Measurements from ENCODE around the gene GABRD. TPM values are rescaled to one million over a fixed set of nuclear protein-coding genes. Genes with fewer than 3 reads are reported as not detected.
A peak's percentile ranks its signal among the peaks of the same experiment; 100 is the strongest.

GABRD gene
- polyA plus RNA-seq, 1 donor from 2014 or later = not detected

DNA sequence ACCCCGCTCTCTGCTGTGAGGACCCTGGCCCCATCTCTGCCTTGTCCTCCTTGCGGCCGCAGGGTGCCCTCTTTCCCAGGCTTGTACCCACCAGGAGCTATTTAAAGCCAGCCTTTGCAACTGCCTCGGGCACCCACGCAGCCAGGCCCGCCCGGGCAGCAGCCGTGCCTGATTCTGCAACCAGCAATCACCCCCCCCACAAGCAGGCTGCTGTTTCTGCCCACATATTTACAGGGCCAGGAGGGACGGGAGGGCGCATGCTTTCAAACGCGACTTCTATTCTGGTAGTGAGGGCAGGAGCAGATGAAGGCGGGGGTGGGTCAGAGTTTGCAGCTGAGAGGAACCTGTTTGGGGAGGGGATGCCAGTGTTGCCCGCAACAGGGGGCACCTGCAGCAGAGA lies 13.6 kb downstream of the GABRD start:
- Mint-ChIP-seq H3K9me3 (no peaks in the 10 kb centered on the region), H3K4me3 (no peak overlapping the region), H3K4me1 (peaks cover 0 to 4% (median 0%) of the 10 kb centered on the region in 3 donors), H3K36me3 (no peaks in the 10 kb centered on the region), H3K27ac (no peak overlapping the region), H3K27me3 (no peaks in the 10 kb centered on the region)

DNA sequence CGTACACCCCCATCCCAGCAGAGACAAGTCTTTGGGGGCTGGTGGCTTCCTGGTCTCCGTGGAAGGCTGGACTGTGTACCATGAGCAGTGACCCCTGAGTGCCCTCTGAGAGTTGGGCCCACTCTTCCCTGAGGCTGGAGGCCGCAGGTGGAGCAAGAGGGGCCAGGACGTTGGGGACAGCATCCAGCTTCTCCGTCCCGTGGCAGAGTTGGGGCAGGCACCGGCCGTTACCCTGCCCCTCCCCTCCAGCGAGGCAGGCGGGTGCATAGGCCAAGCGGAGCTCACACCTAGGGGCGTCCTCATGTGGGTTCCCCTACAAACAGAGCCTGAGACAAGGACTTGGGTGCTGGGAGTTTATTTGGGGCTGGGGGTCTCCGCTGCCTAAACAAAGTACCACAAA lies 14.0 kb downstream of the GABRD start:
- no peaks in the 10 kb centered on the region for H3K27me3 Mint-ChIP-seq
- H3K4me1 Mint-ChIP-seq = peaks cover 0 to 4% (median 0%) of the 10 kb centered on the region in 3 donors
- no peak overlapping the region for H3K27ac Mint-ChIP-seq
- H3K9me3 Mint-ChIP-seq = no peaks in the 10 kb centered on the region
- H3K4me3 Mint-ChIP-seq = no peak overlapping the region
- H3K36me3 Mint-ChIP-seq = no peaks in the 10 kb centered on the region

DNA sequence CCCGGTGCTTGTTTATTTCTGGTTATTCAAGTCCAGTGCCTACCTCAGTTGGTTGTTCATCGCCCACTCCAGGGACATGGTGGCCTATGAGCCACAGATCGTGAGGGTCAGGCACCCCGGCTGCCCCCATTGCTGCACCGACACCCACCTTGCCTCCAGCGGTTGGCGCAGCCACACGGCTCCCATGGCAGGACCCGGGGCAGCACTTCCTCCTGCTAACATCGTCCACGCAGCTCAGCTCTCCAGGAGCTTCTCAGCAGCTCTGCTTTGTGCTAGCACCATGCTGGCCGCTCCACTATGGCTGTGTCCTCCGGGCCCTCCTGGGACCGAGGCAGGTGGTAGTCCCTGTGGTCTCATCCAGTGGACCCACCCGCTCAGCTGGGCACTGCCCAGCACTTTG lies 17.1 kb downstream of the GABRD start:
- Mint-ChIP-seq H3K27ac (no peak overlapping the region), H3K4me1 (no peaks in the 10 kb centered on the region), H3K36me3 (no peaks in the 10 kb centered on the region), H3K9me3 (no peaks in the 10 kb centered on the region), H3K4me3 (no peak overlapping the region), H3K27me3 (no peaks in the 10 kb centered on the region)

DNA sequence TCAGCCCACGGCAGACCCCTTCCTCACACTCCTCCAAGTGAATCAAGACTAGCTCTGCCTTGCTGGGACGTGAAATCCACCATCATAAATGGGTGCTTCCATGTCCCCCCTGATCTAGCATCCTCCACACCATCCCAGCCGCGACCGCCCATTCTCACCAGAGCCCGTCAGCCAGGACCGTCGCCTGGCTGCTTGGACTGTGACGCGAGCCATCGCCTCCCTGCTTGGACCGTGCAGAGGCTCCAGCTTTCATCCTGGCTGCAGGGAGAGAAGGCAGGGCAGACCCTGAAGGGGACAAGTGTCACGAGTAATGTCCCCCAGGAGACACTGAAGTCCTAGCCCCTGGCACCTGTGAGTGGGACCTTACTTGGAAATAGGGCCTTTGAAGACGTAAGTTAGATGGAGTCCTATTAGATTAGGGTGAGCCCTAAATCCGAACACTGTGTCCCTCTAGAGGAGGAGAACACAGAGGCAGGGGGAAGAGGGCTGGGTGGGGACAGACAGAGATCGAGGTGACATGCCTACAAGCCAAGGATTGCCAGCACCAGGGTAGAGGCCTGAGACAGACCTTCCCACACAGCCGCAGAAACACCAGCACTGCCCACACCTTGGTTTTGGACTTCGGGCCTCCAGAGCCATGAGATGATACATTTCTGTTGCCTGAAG lies 18.3 kb downstream of the GABRD start:
- Mint-ChIP-seq H3K4me3 (no peak overlapping the region), H3K36me3 (no peaks in the 10 kb centered on the region), H3K9me3 (no peaks in the 10 kb centered on the region), H3K4me1 (no peaks in the 10 kb centered on the region), H3K27me3 (no peaks in the 10 kb centered on the region), H3K27ac (no peak overlapping the region)

DNA sequence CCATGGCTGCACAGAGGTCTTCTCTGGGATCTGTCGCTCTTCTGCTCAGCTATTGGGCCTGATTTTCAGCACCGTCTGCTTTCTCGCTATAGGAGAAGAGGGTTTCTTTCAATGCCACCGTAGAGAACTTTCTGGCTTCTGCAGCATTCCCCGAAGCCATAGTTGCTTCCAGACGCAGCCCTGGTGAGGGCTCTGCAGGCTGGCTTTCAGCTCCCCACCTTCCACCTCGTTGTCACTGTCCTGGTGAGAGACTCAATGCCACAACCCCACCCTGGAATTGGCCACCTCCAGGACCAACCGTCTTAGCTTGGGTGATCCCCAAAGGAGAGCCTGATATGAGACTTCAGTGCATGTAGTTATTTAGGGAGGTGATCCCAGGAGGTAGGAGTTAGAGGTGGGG lies 19.1 kb downstream of the GABRD start:
- H3K4me3 Mint-ChIP-seq = peak overlapping the region in 1 of 4 donors; percentile 67
- no peaks in the 10 kb centered on the region for H3K36me3 Mint-ChIP-seq
- no peak overlapping the region for H3K27ac Mint-ChIP-seq

DNA sequence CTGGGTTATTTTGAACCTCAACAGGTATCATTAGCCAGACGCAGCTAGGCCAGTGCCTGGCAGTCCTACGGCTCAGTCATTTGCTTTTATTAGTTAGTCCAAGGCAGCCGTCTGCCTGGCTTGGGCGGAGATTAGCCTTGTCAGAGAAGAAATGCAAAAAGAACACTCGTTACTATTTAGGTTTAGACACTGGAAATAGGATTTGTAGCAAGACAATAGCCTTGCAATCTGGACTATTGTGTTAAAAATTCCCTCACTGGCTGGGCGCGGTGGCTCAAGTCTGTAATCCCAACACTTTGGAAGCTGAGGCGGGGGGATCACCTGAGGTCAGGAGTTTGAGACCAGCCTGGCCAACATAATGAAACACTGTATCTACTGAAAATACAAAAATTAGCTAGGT lies 20.1 kb downstream of the GABRD start:
- H3K9me3 Mint-ChIP-seq = no peaks in the 10 kb centered on the region
- H3K27ac Mint-ChIP-seq = no peak overlapping the region
- H3K36me3 Mint-ChIP-seq = no peaks in the 10 kb centered on the region
- peaks cover 0 to 4% (median 2%) of the 10 kb centered on the region in 3 donors for H3K4me1 Mint-ChIP-seq
- no peak overlapping the region for H3K4me3 Mint-ChIP-seq
- H3K27me3 Mint-ChIP-seq = no peaks in the 10 kb centered on the region

More for the DNA sequence above, 19.1 kb downstream of the GABRD start:
- H3K9me3 Mint-ChIP-seq = no peaks in the 10 kb centered on the region
- H3K27me3 Mint-ChIP-seq = no peaks in the 10 kb centered on the region
- H3K4me1 Mint-ChIP-seq = no peaks in the 10 kb centered on the region

DNA sequence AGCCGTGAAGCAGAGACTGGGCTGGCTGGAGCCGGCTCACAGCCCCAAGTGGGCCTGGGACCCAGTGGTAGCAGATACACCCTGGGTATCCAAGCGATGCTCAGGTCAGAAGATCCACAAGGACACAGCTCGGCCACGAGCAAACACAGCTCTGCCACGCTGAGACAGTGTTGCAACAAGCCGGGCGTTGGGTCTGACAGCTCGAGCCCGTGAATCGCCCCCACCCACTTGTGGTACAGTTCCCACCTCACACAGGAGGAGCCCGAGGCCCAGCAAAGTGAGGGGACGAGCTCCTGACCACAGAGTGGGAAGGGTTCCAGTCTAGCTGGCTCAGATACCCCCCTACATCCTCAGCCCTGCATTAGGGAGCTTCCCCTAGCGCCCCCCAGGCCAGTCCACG lies 22.2 kb downstream of the GABRD start:
- Mint-ChIP-seq H3K4me3 (no peak overlapping the region), H3K4me1 (peaks cover 0 to 8% (median 8%) of the 10 kb centered on the region in 3 donors), H3K27ac (no peak overlapping the region), H3K9me3 (no peaks in the 10 kb centered on the region), H3K36me3 (no peaks in the 10 kb centered on the region), H3K27me3 (no peaks in the 10 kb centered on the region)

DNA sequence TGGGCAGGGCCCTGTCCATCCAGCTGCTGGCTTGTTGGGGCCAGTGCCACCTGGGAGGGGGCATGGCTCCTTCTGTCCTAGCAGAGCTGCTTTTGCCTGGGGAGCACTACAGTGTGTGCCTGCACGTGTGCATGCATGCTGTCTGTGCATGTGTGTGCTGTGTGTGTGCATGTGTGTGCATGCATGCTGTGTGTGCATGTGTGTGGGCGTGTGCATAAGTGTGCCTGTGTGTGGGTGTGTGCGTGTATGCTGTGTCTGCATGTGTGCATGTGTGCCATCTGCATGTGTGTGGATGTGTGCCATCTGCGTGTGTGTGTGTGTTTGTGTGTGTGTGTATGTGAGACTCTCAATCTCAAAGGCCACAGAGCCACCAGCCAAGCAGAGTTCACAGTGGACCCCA lies 22.7 kb downstream of the GABRD start:
- no peaks in the 10 kb centered on the region for H3K36me3 Mint-ChIP-seq
- H3K27ac Mint-ChIP-seq = no peak overlapping the region
- no peaks in the 10 kb centered on the region for H3K9me3 Mint-ChIP-seq
- peaks cover 0 to 8% (median 8%) of the 10 kb centered on the region in 3 donors for H3K4me1 Mint-ChIP-seq
- no peak overlapping the region for H3K4me3 Mint-ChIP-seq
- H3K27me3 Mint-ChIP-seq = no peaks in the 10 kb centered on the region

DNA sequence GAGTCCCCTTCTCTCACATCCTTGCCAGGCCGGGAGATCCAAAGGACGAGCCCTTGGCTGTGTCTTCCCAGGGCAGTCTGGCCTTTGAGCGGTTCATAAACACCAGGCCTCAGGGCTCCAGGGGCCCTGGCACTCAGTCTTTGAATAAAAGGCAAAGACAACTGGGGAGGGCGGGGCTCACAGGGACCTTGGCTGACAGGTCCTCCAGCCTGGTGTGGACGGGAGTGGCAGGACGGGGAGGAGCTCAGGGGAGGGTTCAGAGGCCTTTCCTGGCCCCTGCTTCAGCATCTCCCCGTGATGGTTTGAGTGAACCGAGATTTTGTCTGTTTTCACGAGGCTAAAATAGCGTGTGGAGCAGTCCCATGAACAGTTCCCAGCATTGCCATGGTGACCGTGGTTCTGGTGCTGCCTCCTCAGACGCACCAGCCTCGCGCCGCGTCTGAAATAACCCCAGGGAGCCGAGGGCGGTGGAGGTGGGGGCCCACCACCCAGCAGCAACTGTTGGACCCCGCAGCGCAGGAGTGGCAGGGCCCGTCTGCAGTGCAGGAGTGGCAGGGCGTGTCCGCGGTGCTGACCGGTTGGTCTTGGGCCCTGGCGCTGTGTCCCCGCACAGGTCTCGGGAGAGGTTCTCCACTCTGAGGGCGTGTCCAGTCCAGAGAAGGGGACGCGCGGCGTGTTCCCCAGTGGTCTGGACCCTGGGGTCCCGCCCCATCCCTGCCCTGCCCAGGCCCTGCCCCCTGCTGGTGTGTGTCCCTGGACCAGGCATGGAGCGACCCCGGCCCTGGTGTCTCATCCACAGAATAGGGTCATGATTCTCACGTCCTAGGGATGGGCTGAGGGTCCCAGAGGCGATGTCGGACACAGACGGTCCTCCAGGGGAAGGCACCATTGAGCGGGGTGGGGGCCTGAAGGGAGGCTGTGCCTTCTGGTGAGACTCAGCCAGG lies 24.0 kb downstream of the GABRD start:
- Mint-ChIP-seq H3K9me3 (no peaks in the 10 kb centered on the region), H3K27me3 (no peaks in the 10 kb centered on the region), H3K36me3 (no peaks in the 10 kb centered on the region), H3K27ac (no peak overlapping the region), H3K4me3 (no peak overlapping the region), H3K4me1 (peaks cover 0 to 8% (median 8%) of the 10 kb centered on the region in 3 donors)

DNA sequence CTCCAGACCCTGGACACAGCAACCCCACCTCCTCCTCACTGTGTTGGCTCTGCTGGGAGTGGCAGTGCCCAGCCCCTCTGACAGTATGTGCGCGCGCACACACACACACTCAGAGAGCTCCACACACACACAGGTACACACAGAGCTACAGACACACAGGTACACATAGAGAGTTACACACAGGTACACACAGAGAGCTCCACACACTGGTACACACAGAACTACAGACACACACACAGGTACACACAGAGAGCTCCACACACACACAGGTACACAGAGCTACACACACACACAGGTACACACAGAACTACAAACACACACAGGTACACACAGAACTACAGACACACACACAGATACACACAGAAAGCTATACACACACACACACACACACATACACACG lies 24.7 kb downstream of the GABRD start:
- no peaks in the 10 kb centered on the region for H3K36me3 Mint-ChIP-seq
- no peaks in the 10 kb centered on the region for H3K9me3 Mint-ChIP-seq
- H3K27me3 Mint-ChIP-seq = no peaks in the 10 kb centered on the region
- peak overlapping the region in 2 of 3 donors; percentile 21 to 51 for H3K27ac Mint-ChIP-seq
- peaks cover 0 to 8% (median 8%) of the 10 kb centered on the region in 3 donors for H3K4me1 Mint-ChIP-seq
- peak overlapping the region in 3 of 4 donors; percentile 37 to 74 (median 40) for H3K4me3 Mint-ChIP-seq

DNA sequence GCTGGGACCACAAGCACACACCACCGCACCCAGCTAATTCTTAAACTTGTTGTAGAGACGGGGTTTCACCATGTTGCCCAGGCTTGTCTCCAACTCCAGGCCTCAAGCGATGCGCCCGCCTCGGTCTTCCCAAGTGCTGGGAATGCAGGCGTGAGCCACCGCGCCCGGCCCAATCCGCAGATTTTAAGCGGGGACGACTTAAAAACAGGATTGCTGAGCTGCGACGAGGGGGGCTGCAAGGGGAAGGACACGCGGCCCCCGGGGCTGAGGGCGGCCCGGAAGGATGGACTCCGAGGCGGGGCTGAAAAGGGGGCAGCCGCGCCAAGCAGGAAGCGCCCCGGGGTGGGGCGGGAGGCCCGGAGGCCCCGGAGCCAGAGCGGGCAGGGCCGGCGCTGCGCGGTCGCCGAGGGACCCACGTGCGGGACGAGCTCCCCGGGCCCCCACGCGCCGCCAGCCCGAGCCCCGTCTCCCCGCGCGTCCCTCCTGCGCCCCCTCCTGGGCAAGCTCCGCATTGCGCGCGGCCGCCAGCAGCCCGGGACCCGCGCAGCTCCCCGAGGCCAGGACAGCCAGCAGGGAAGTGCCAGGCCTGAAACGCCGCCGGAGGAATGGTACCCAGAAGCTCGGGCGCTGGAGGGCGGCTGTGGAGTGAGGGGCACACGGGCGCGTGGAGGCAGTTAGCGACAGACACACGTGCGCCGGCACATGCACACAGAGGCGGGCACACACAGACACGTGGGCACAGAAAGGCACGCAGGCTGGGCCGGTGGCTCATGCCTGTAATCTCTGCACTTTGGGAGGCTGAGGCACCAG lies 25.6 kb downstream of the GABRD start:
- Mint-ChIP-seq H3K27me3 (peaks cover 2% of the 10 kb centered on the region), H3K9me3 (no peaks in the 10 kb centered on the region), H3K4me3 (peak overlapping the region; percentile 30 to 63 (median 49)), H3K27ac (peak overlapping the region in 1 of 3 donors; percentile 63), H3K36me3 (no peaks in the 10 kb centered on the region), H3K4me1 (peaks cover 7 to 14% (median 13%) of the 10 kb centered on the region in 3 donors)

DNA sequence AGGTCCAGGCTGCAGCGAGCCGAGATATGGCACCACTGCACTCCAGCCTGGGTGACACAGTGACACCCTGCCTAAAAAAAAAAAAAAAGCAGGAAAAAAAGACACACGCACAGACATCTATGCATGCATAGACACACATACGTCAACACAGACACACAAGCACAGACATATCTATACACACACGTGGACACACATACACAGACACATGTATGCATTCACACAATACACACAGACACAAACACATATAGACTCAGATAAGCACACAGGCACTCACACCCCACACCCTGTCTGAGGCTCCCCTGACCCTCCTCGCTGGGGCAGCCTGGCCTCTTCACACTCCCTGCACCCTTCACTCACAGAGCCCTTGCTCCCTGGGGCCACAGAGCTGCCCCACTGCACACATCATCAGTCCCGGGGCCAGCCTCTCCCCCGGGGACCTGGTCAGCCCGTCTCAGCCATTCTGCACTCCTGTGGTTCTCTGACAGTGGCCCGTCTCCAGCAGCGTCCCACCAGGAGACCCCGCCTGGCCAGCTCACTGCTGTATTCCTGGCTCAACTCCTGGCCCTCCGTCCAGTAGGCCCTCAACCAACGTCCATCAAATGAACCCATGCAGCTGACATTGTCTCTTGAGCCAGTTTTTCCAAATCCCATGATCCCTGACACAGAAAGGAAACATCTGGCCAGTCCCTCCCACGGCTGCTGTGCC lies 26.5 kb downstream of the GABRD start:
- Mint-ChIP-seq H3K36me3 (no peaks in the 10 kb centered on the region), H3K4me1 (peaks cover 7 to 14% (median 13%) of the 10 kb centered on the region in 3 donors), H3K27me3 (peaks cover 2% of the 10 kb centered on the region), H3K9me3 (no peaks in the 10 kb centered on the region), H3K27ac (peak overlapping the region; percentile 8 to 63 (median 50)), H3K4me3 (peak overlapping the region in 3 of 4 donors; percentile 30 to 61 (median 44))

DNA sequence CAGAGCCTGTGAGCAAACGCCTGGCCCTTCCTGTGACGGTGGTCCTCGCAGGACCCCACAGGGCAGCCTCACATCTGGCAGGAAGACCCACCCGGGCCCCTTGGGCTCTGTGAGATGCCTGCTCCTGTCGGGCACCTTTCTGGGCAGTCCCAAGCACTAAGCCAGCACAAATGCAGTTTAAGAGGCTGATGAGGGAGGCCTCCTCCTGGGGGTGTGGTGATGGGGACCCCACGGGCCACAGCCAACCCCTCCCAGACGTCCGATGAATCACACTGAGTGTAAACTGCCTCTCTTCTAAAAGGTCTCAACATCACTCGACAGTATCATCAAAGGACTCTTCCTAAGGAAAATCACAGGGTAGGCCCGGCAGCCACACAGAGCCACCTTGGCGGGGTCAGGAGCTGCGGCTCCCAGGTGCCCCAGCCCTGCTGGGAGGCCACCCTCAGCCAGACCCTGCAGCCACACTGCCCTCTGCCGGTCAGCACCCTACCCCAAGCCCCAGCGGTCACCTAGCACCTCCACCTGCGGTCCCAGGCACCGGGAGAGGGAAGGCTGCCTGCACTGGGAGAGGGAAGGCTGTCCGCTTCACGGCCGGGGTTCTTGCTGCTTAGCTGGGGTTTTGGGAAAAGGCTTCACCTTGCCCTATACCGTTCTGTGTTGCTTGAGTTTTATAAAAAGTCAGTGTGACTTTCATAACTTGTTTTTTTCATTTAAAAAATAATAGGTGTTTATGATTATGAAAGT lies 27.2 kb downstream of the GABRD start:
- peaks cover 2% of the 10 kb centered on the region for H3K27me3 Mint-ChIP-seq
- H3K4me3 Mint-ChIP-seq = peak overlapping the region in 2 of 4 donors; percentile 60 to 61
- H3K27ac Mint-ChIP-seq = peak overlapping the region in 1 of 3 donors; percentile 50
- H3K36me3 Mint-ChIP-seq = no peaks in the 10 kb centered on the region
- no peaks in the 10 kb centered on the region for H3K9me3 Mint-ChIP-seq
- H3K4me1 Mint-ChIP-seq = peaks cover 7 to 14% (median 13%) of the 10 kb centered on the region in 3 donors

Data from IgD-negative memory B cell (primary cell).